Spleen (tissue), 7 donors: ENCODE results near the gene TMEM218.

ENCODE experiments used
- CTCF ChIP-seq, 11 experiments: fragments of 200-600 bp in 7 of 11; fragments of 450-650 bp in 4 of 11; sonication (generic) in 4 of 11; IDR thresholded peaks in 8 of 11; conservative IDR thresholded peaks in 3 of 11; 1 replicate in 7 of 11; 2 replicates in 4 of 11; pipeline versions ENCODE4 v1.4.0 to v1.8.0; 2016 to 2021; ENCODE audit warnings: antibody characterized with exemption in 11 of 11, inconsistent platforms in 4 of 11, mild to moderate bottlenecking in 1 of 11
- POLR2AphosphoS5 ChIP-seq, 3 donors: sonication (generic); formaldehyde crosslinking; IDR thresholded peaks; one replicate each; pipeline ENCODE4 v1.5.1; 2017; ENCODE audit warnings: antibody characterized with exemption in 3 of 3
- donor health status: DM: no; HTN: no; CAD: no; lungs with moderate emphysema.
- donor health status: DM: no; HTN: no; CAD: no.
- donor health status: DM: no; HTN: no; CAD: no.

GRCh38 chr11:125101596-125101995 is 9.8 kb downstream of the TMEM218 start:
- no peak for TF ChIP-seq CTCF (IDR thresholded peaks at IDR 0.05 in 8 of 11, conservative IDR thresholded peaks at IDR 0.05 in 3 of 11)
- no peak for TF ChIP-seq POLR2AphosphoS5 (IDR thresholded peaks at IDR 0.05)
